HEK293 (cell line): ENCODE results near the gene LMBR1.

ENCODE experiments used
- OSR2 ChIP-seq: fragments of 450-650 bp; formaldehyde crosslinking; IDR thresholded peaks from 2 replicates; pipeline ENCODE4 v1.5.1; 2016; ENCODE audit warnings: missing biosample characterization, missing genetic modification characterization
- PBX3 ChIP-seq: sonication (generic); formaldehyde crosslinking; IDR thresholded peaks from 2 replicates; pipeline ENCODE4 v1.8.1; 2022; ENCODE audit warnings: mild to moderate bottlenecking, moderate library complexity, missing genetic modification reagents
- RBAK ChIP-seq: fragments of 450-650 bp; formaldehyde crosslinking; IDR thresholded peaks from 2 replicates; pipeline ENCODE4 v1.5.1; 2016; ENCODE audit warnings: missing biosample characterization, missing genetic modification characterization
- SP2 ChIP-seq: fragments of 450-650 bp; formaldehyde crosslinking; IDR thresholded peaks from 2 replicates; pipeline ENCODE4 v1.5.1; 2016; ENCODE audit warnings: missing biosample characterization, missing genetic modification characterization
- YY1 ChIP-seq: fragments of 450-650 bp; formaldehyde crosslinking; IDR thresholded peaks from 2 replicates; pipeline ENCODE4 v1.5.1; 2018; ENCODE audit warnings: missing biosample characterization, missing genetic modification characterization
- ZNF146 ChIP-seq: fragments of 450-650 bp; formaldehyde crosslinking; IDR thresholded peaks from 2 replicates; pipeline ENCODE4 v1.5.1; 2016; ENCODE audit warnings: missing biosample characterization, missing genetic modification characterization
- ZNF174 ChIP-seq: fragments of 450-650 bp; formaldehyde crosslinking; IDR thresholded peaks from 2 replicates; pipeline ENCODE4 v1.5.0; 2017; ENCODE audit warnings: missing biosample characterization, mild to moderate bottlenecking, missing genetic modification characterization
- ZNF18 ChIP-seq: fragments of 450-650 bp; formaldehyde crosslinking; IDR thresholded peaks from 2 replicates; pipeline ENCODE4 v1.5.1; 2016; ENCODE audit warnings: missing biosample characterization, missing genetic modification characterization
- ZNF274 ChIP-seq, 2 experiments: fragments of 200-500 bp in 1 of 2; fragments of 450-650 bp in 1 of 2; sonication (Bioruptor generic) in 1 of 2; formaldehyde crosslinking in 1 of 2; IDR thresholded peaks; 2 replicates each; pipeline versions ENCODE4 v1.5.1 to v1.6.1; 2014 to 2016; ENCODE audit warnings: borderline replicate concordance in 1 of 2, inconsistent platforms in 1 of 2, low read length in 1 of 2, missing biosample characterization in 1 of 2, missing genetic modification characterization in 1 of 2
- ZNF76 ChIP-seq: fragments of 450-650 bp; formaldehyde crosslinking; IDR thresholded peaks from 2 replicates; pipeline ENCODE4; 2016; ENCODE audit warnings: low read depth, missing biosample characterization, missing genetic modification characterization, borderline replicate concordance
- ZNF830 ChIP-seq: fragments of 450-650 bp; IDR thresholded peaks from 2 replicates; pipeline ENCODE4 v1.5.0; 2018; ENCODE audit warnings: missing biosample characterization, missing genetic modification characterization, low read depth, mild to moderate bottlenecking, moderate library complexity
- TF ChIP-seq, protein P1 (sequence below): fragments of 450-650 bp; formaldehyde crosslinking; IDR thresholded peaks from 2 replicates; pipeline ENCODE4 v1.5.1; 2016; ENCODE audit warnings: missing biosample characterization, missing genetic modification characterization
- TF ChIP-seq, protein P2 (sequence below): fragments of 450-650 bp; formaldehyde crosslinking; IDR thresholded peaks from 2 replicates; pipeline ENCODE4 v1.5.1; 2016; ENCODE audit warnings: missing biosample characterization, missing genetic modification characterization
- TF ChIP-seq, protein P3 (sequence below): fragments of 450-650 bp; IDR thresholded peaks from 2 replicates; pipeline ENCODE4 v1.5.1; 2018; ENCODE audit warnings: missing biosample characterization, mild to moderate bottlenecking, missing genetic modification characterization

GRCh38 chr7:156906200-156906649 lies 13.2 kb upstream of the LMBR1 start:
- no peak for TF ChIP-seq ZNF18
- TF ChIP-seq, protein P1, sequence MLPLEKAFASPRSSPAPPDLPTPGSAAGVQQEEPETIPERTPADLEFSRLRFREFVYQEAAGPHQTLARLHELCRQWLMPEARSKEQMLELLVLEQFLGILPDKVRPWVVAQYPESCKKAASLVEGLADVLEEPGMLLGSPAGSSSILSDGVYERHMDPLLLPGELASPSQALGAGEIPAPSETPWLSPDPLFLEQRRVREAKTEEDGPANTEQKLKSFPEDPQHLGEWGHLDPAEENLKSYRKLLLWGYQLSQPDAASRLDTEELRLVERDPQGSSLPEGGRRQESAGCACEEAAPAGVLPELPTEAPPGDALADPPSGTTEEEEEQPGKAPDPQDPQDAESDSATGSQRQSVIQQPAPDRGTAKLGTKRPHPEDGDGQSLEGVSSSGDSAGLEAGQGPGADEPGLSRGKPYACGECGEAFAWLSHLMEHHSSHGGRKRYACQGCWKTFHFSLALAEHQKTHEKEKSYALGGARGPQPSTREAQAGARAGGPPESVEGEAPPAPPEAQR: no peak
- TF ChIP-seq RBAK (tag by site-specific recombination): no peak
- TF ChIP-seq PBX3 (CRISPR knock-in tag): no peak
- no peak for TF ChIP-seq OSR2 (tag by site-specific recombination)
- TF ChIP-seq YY1 (tag by site-specific recombination): no peak
- no peak for TF ChIP-seq SP2 (tag by site-specific recombination)
- TF ChIP-seq ZNF174 (tag by site-specific recombination): no peak
- no peak for TF ChIP-seq ZNF146
- TF ChIP-seq, protein P2, sequence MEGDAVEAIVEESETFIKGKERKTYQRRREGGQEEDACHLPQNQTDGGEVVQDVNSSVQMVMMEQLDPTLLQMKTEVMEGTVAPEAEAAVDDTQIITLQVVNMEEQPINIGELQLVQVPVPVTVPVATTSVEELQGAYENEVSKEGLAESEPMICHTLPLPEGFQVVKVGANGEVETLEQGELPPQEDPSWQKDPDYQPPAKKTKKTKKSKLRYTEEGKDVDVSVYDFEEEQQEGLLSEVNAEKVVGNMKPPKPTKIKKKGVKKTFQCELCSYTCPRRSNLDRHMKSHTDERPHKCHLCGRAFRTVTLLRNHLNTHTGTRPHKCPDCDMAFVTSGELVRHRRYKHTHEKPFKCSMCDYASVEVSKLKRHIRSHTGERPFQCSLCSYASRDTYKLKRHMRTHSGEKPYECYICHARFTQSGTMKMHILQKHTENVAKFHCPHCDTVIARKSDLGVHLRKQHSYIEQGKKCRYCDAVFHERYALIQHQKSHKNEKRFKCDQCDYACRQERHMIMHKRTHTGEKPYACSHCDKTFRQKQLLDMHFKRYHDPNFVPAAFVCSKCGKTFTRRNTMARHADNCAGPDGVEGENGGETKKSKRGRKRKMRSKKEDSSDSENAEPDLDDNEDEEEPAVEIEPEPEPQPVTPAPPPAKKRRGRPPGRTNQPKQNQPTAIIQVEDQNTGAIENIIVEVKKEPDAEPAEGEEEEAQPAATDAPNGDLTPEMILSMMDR (tag by site-specific recombination): no peak
- TF ChIP-seq, protein P3, sequence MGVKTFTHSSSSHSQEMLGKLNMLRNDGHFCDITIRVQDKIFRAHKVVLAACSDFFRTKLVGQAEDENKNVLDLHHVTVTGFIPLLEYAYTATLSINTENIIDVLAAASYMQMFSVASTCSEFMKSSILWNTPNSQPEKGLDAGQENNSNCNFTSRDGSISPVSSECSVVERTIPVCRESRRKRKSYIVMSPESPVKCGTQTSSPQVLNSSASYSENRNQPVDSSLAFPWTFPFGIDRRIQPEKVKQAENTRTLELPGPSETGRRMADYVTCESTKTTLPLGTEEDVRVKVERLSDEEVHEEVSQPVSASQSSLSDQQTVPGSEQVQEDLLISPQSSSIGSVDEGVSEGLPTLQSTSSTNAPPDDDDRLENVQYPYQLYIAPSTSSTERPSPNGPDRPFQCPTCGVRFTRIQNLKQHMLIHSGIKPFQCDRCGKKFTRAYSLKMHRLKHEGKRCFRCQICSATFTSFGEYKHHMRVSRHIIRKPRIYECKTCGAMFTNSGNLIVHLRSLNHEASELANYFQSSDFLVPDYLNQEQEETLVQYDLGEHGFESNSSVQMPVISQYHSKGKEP (tag by site-specific recombination): no peak
- no peak for TF ChIP-seq ZNF830 (tag by site-specific recombination)
- TF ChIP-seq ZNF76 (tag by site-specific recombination): no peak
- no peak for TF ChIP-seq ZNF274 (IDR thresholded peaks at IDR 0.05; ENCODE audit: low read length)
- TF ChIP-seq ZNF274 (tag by site-specific recombination; IDR thresholded peaks at IDR 0.05; ENCODE audit: borderline replicate concordance): no peak
